Measurements from ENCODE around the gene ACP3. TPM values are rescaled to one million over a fixed set of nuclear protein-coding genes. Genes with fewer than 3 reads are reported as not detected.

ACP3 gene
- total and polyA plus RNA-seq, 2 of the 4 experiments (the other 2 are of a cell fraction): 0.36 to 0.54 TPM

DNA sequence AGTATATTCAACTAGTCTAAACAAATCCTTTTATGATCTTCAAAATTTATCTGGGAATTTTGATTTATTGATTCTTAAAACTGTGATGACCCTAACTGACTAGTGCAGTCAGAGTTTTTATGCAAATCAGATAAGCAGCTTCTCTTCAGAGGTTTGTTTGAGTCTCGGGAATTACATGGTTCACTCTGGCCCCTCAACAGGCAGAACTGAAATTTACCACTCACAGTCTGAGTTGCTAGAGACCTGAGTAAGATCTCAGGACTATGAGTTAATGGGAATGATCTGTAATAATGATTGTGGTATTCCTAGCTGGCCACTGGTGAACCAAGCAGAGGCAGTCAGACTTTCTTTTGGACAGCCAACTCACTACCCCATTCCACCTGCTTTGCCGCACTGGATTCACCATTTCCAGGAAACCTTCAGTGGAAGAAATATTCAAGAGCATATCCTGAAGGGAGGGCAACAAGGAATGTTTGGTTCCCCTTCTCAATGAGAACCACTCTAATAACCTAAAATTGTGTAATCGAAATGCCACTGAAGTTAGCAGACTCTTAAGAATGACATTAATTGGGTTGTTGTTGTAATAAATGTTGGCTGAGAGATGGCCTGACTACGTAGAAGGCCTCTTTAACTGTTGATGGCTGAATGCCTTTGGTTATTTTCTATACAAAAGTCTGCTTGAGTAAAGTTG, 88.5 kb downstream of the ACP3 start:
- Histone ChIP-seq H3K36me3 (ENCODE audit: control insufficient read depth, insufficient read depth, low read length) (no peaks in the 10 kb centered on the region), H3K14ac (replicated peaks; ENCODE audit: low read depth, low read length) (no peak overlapping the region), H4K20me1 (ENCODE audit: insufficient read depth, low read length) (no peaks in the 10 kb centered on the region), H2BK120ac (ENCODE audit: low read depth, low read length) (no peak overlapping the region), H3K27me3 (ENCODE audit: control insufficient read depth, insufficient read depth, low read length) (peaks cover 5% of the 10 kb centered on the region), H2BK20ac (ENCODE audit: low read depth, low read length) (no peak overlapping the region), H3K56ac (ENCODE audit: extremely low read depth, insufficient read depth, low read length) (no peak overlapping the region), H3K18ac (ENCODE audit: low read depth, low read length) (no peak overlapping the region), H3K4me1 (ENCODE audit: control insufficient read depth, insufficient read depth, low read length) (no peaks in the 10 kb centered on the region), H3K79me1 (ENCODE audit: low read depth in 1 of 2, low read length in 2 of 2) (no peaks in the 10 kb centered on the region), H3K9me1 (ENCODE audit: insufficient read depth, low read length) (no peaks in the 10 kb centered on the region), H2BK15ac (ENCODE audit: low read depth, low read length) (no peak overlapping the region), H3K27ac (ENCODE audit: insufficient read depth, low read length) (no peak overlapping the region), H3K9ac (ENCODE audit: low read depth, low read length) (no peak overlapping the region), H2AK5ac (ENCODE audit: low read depth, low read length) (no peak overlapping the region), H4K91ac (ENCODE audit: insufficient read depth, low read depth, low read length) (no peak overlapping the region), H2BK5ac (ENCODE audit: low read depth, low read length, poor library complexity, severe bottlenecking) (no peak overlapping the region), H3K4ac (ENCODE audit: low read depth, low read length) (no peak overlapping the region), H4K8ac (ENCODE audit: low read depth in 2 of 2, low read length in 2 of 2) (no peak overlapping the region), H4K5ac (ENCODE audit: low read depth, low read length) (no peak overlapping the region), H3K4me3 (ENCODE audit: insufficient read depth, low read depth, low read length) (no peak overlapping the region), H3K23ac (ENCODE audit: low read depth, low read length) (no peak overlapping the region), H3K4me2 (ENCODE audit: low read depth, low read length) (no peak overlapping the region), H3K9me3 (ENCODE audit: control insufficient read depth, insufficient read depth, low read length) (no peaks in the 10 kb centered on the region), H2AFZ (replicated peaks; ENCODE audit: low read length, poor library complexity) (no peak overlapping the region), H2AK9ac (replicated peaks; ENCODE audit: low read depth, low read length, poor library complexity) (no peak overlapping the region)
- dilution Hi-C loops (cut with HindIII; ENCODE audit: low sequenced_read_pairs, unreplicated experiment) (no loop called here), intact Hi-C loops (cut with micrococcal nuclease) (no loop called here), in situ Hi-C loops (cut with MboI; ENCODE audit: low sequenced_read_pairs) (no loop called here)
- ATAC-seq (ENCODE audit: low read depth): no peak
- DNase-seq: no peak
- no TSS peak for BruUV-seq (replicated peaks)
- WGBS, 2 experiments (ENCODE audit: extremely low coverage in 2 of 2, insufficient read length in 1 of 2): 60% methylated on average over 1 of the region's 4 CpGs; no CpG with 5 or more reads in 1 of the 2 experiments
- TF ChIP-seq MXI1 (IDR thresholded peaks at IDR 0.05; ENCODE audit: borderline replicate concordance, low read depth, low read length) (no peak), NFE2L2 (IDR thresholded peaks at IDR 0.05; ENCODE audit: low read depth, low read length) (no peak), BHLHE40 (IDR thresholded peaks at IDR 0.05; ENCODE audit: low read depth, low read length) (no peak), RAD21 (IDR thresholded peaks at IDR 0.05; ENCODE audit: low read length) (no peak), CEBPB (IDR thresholded peaks at IDR 0.05; ENCODE audit: low read depth, low read length) (no peak), RFX5 (IDR thresholded peaks at IDR 0.05; ENCODE audit: low read depth, low read length) (no peak), MAFK (IDR thresholded peaks at IDR 0.05; ENCODE audit: low read depth, low read length) (no peak), FOS (IDR thresholded peaks at IDR 0.05; ENCODE audit: low read depth, low read length) (no peak), CHD1 (IDR thresholded peaks at IDR 0.05; ENCODE audit: low read depth, low read length) (no peak), SMC3 (IDR thresholded peaks at IDR 0.05; ENCODE audit: low read depth, low read length) (no peak), POLR2A (IDR thresholded peaks at IDR 0.05; ENCODE audit: low read depth, low read length) (no peak)
- TF ChIP-seq, protein P1, sequence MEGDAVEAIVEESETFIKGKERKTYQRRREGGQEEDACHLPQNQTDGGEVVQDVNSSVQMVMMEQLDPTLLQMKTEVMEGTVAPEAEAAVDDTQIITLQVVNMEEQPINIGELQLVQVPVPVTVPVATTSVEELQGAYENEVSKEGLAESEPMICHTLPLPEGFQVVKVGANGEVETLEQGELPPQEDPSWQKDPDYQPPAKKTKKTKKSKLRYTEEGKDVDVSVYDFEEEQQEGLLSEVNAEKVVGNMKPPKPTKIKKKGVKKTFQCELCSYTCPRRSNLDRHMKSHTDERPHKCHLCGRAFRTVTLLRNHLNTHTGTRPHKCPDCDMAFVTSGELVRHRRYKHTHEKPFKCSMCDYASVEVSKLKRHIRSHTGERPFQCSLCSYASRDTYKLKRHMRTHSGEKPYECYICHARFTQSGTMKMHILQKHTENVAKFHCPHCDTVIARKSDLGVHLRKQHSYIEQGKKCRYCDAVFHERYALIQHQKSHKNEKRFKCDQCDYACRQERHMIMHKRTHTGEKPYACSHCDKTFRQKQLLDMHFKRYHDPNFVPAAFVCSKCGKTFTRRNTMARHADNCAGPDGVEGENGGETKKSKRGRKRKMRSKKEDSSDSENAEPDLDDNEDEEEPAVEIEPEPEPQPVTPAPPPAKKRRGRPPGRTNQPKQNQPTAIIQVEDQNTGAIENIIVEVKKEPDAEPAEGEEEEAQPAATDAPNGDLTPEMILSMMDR (conservative IDR thresholded peaks at IDR 0.05; ENCODE audit: low read depth, low read length): no peak
- TF ChIP-seq, protein P2, sequence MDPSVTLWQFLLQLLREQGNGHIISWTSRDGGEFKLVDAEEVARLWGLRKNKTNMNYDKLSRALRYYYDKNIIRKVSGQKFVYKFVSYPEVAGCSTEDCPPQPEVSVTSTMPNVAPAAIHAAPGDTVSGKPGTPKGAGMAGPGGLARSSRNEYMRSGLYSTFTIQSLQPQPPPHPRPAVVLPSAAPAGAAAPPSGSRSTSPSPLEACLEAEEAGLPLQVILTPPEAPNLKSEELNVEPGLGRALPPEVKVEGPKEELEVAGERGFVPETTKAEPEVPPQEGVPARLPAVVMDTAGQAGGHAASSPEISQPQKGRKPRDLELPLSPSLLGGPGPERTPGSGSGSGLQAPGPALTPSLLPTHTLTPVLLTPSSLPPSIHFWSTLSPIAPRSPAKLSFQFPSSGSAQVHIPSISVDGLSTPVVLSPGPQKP (IDR thresholded peaks at IDR 0.05; ENCODE audit: borderline replicate concordance, low read depth, low read length): no peak
- TF ChIP-seq, protein P3, sequence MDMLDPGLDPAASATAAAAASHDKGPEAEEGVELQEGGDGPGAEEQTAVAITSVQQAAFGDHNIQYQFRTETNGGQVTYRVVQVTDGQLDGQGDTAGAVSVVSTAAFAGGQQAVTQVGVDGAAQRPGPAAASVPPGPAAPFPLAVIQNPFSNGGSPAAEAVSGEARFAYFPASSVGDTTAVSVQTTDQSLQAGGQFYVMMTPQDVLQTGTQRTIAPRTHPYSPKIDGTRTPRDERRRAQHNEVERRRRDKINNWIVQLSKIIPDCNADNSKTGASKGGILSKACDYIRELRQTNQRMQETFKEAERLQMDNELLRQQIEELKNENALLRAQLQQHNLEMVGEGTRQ (IDR thresholded peaks at IDR 0.05; ENCODE audit: low read depth, low read length): no peak
- ChIA-PET CTCF (no interaction called here), POLR2A (ENCODE audit: unreplicated experiment) (no interaction called here)
